Cardiac muscle cell (in vitro differentiated cells and primary cell): Measurements from ENCODE around the gene DNAI4. TPM values are rescaled to one million over a fixed set of nuclear protein-coding genes. Genes with fewer than 3 reads are reported as not detected.

ENCODE experiments used
- DNase-seq, 2 donors: peaks; one replicate each; pipeline versions ENCODE4 v3.0.0 to v3.0.0-alpha.2; 2010 to 2017; ENCODE audit warnings: low read depth in 1 of 2, low spot score in 1 of 2
- H3K27ac ChIP-seq: fragments of 200-600 bp; sonication (generic); 2 replicates; pipeline ENCODE4 v1.5.1; 2016
- H3K27me3 ChIP-seq: fragments of 200-600 bp; sonication (generic); 2 replicates; pipeline ENCODE4 v1.6.0; 2016; ENCODE audit warnings: control low read depth
- H3K36me3 ChIP-seq: fragments of 200-600 bp; sonication (generic); 2 replicates; pipeline ENCODE4 v1.5.1; 2016; ENCODE audit warnings: control low read depth
- H3K4me1 ChIP-seq: fragments of 200-600 bp; sonication (generic); 2 replicates; pipeline ENCODE4 v1.8.1; 2017; ENCODE audit warnings: low read depth, mild to moderate bottlenecking, mixed run types
- H3K4me3 ChIP-seq: fragments of 200-600 bp; sonication (generic); 2 replicates; pipeline ENCODE4 v1.5.1; 2016; ENCODE audit warnings: mild to moderate bottlenecking
- H3K9me3 ChIP-seq: fragments of 200-600 bp; sonication (generic); 2 replicates; pipeline ENCODE4 v1.5.1; 2017; ENCODE audit warnings: low read depth, mild to moderate bottlenecking, control low read depth
- polyA plus RNA-seq: library from polyadenylated mRNA; unstranded; fragments of >200 nt; fragmentation: Nextera tagmentation; extraction: Ambion mirVana; gene quantifications from 2 replicates; pipeline ENCODE4 v1.2.1, GENCODE V29; 2016
- total RNA-seq: library from RNA; depleted of rRNA; stranded (reverse); fragments of >200 nt; gene quantifications from 2 replicates; pipeline ENCODE4 v1.2.3, GENCODE V29; 2016
- TF ChIP-seq, protein P1 (sequence below): IDR thresholded peaks from 2 replicates; pipeline ENCODE4 v1.5.1; 2012; ENCODE audit warnings: low read depth, mild to moderate bottlenecking, low read length

The DNAI4 gene
- total and polyA plus RNA-seq, 2 experiments from 2014 or later = 5.1 to 14.2 TPM

DNA sequence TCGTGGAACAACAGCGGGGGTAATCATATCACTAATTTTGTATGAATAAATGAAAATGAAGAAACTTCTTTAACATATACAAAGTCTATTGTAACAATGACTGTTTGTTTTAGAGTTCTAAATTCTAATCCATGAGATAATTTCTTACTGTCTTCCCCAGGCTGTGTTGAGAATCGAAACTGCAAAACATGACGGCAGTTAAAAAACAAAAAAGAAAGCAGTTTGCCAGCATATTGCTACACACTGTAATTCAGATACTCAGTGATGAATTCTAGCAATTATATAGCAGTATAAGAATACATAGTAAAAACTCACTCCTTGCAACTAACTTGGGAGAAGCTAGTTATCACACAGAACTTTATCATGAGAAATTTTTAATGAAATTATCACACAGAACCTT lies 145.7 kb downstream of the DNAI4 start:
- TF ChIP-seq, protein P1, sequence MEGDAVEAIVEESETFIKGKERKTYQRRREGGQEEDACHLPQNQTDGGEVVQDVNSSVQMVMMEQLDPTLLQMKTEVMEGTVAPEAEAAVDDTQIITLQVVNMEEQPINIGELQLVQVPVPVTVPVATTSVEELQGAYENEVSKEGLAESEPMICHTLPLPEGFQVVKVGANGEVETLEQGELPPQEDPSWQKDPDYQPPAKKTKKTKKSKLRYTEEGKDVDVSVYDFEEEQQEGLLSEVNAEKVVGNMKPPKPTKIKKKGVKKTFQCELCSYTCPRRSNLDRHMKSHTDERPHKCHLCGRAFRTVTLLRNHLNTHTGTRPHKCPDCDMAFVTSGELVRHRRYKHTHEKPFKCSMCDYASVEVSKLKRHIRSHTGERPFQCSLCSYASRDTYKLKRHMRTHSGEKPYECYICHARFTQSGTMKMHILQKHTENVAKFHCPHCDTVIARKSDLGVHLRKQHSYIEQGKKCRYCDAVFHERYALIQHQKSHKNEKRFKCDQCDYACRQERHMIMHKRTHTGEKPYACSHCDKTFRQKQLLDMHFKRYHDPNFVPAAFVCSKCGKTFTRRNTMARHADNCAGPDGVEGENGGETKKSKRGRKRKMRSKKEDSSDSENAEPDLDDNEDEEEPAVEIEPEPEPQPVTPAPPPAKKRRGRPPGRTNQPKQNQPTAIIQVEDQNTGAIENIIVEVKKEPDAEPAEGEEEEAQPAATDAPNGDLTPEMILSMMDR = no peak
- Histone ChIP-seq H3K27ac (no peak overlapping the region), H3K27me3 (no peaks in the 10 kb centered on the region), H3K9me3 (no peaks in the 10 kb centered on the region), H3K4me1 (no peaks in the 10 kb centered on the region), H3K4me3 (no peak overlapping the region), H3K36me3 (no peaks in the 10 kb centered on the region)
- DNase-seq = peak in 1 of 2 donors; percentile 4

DNA sequence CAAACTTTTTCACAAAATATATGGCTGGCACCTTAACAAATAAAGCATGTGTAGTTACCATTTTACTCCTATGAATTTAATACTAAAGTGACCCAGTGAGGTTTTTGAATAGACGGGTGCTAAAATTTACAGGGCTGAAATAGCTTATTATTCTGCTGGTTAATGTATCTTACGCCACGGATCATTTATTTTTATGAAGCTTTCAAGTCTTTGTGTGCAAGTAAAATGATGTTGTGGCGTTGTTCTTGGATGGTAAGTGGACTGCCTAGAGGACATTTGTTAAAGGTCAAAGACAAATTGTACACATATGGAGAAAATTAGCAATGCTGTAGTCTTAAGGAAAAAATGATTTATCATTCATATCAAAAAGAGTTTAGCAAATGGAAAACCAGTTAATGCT lies 146.4 kb downstream of the DNAI4 start:
- no peak for DNase-seq
- Histone ChIP-seq H3K4me1 (no peaks in the 10 kb centered on the region), H3K9me3 (no peaks in the 10 kb centered on the region), H3K27ac (no peak overlapping the region), H3K36me3 (no peaks in the 10 kb centered on the region), H3K27me3 (no peaks in the 10 kb centered on the region), H3K4me3 (no peak overlapping the region)
- TF ChIP-seq, protein P1 = no peak

DNA sequence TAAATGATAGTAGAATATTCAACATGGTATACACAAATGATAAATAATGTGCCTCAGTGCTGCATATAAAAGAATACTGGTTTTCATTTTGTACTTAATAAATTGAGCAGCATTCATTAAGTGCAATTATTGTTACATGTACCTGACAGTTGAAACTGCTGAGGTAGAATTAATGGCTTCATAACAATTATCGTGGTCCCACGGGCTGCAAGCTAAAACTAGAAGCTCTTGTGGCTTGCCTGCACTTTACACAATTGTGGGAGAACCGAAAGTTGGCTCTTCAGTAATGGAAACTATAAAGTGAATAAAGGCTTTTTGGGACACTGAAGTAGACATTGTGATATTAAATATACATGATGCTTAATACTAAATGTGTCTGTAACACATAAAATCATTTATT lies 146.8 kb downstream of the DNAI4 start:
- Histone ChIP-seq H3K4me1 (no peaks in the 10 kb centered on the region), H3K27ac (no peak overlapping the region), H3K4me3 (no peak overlapping the region), H3K27me3 (no peaks in the 10 kb centered on the region), H3K36me3 (no peaks in the 10 kb centered on the region), H3K9me3 (no peaks in the 10 kb centered on the region)
- TF ChIP-seq, protein P1 = no peak
- DNase-seq = no peak

DNA sequence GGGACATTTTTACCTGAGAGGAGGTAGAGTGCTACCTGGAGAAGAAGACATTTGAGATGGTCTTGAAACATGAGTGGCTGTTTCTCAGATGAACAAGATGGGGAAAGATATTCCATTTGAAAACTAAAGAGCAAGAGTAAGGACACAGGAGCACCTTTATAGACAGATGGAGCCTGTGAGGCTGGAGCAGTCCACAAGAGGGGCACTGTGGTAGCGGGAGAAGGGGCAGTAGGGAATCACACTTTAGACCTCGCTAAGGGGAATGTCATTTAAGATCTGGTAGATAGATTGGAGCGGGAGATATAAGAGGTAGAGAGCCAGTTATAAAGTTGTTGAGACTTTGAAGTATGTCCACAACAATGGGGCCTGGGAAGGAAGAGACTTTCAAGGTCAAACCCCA lies 149.0 kb downstream of the DNAI4 start:
- H3K27ac ChIP-seq = no peak overlapping the region
- no peaks in the 10 kb centered on the region for H3K9me3 ChIP-seq
- no peaks in the 10 kb centered on the region for H3K36me3 ChIP-seq
- DNase-seq = no peak
- no peaks in the 10 kb centered on the region for H3K4me1 ChIP-seq
- H3K4me3 ChIP-seq = no peak overlapping the region
- H3K27me3 ChIP-seq = no peaks in the 10 kb centered on the region
- TF ChIP-seq, protein P1 = no peak

DNA sequence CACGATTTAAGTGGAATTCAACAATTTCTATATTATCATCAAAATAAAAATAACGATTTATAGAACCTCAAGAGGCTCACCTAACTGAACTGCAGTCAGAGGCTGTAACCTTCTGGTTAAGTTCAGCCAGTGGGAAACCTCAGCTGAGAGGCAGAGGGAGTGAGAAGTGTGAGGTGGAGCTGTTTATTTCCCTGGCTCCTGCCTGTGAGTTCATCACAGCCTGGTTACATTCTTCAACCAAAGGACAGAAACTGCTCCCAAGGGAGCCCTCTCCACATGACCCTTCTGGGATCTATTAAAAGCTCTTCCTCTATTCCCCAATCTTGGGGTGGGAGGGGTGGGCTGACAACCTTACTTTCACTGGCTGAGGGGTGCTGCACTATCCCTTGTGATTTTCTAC lies 150.2 kb downstream of the DNAI4 start:
- Histone ChIP-seq H3K27me3 (no peaks in the 10 kb centered on the region), H3K4me1 (no peaks in the 10 kb centered on the region), H3K9me3 (no peaks in the 10 kb centered on the region), H3K36me3 (no peaks in the 10 kb centered on the region), H3K4me3 (no peak overlapping the region), H3K27ac (no peak overlapping the region)
- TF ChIP-seq, protein P1 = no peak
- DNase-seq = no peak

DNA sequence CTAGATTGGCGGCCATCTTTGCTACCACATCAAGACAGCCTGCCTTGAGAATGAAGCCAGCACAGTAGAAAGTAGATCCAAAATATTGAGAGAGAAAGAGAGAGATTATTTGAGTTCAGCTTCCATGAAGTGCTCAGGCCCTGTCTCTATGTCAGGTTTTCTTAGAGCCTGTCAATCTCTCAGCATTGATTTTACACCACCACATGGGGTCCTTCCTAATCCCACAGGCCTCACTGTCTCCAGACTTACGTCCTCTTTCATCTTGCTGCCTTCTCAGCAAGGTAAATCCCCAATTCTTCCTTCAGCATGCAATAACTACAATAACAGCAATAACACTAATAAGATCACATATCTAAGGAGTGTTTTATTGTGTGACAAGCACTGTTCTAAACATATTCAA lies 151.4 kb downstream of the DNAI4 start:
- no peak overlapping the region for H3K27ac ChIP-seq
- no peaks in the 10 kb centered on the region for H3K4me1 ChIP-seq
- DNase-seq = no peak
- no peaks in the 10 kb centered on the region for H3K36me3 ChIP-seq
- no peak overlapping the region for H3K4me3 ChIP-seq
- TF ChIP-seq, protein P1 = no peak
- no peaks in the 10 kb centered on the region for H3K27me3 ChIP-seq
- H3K9me3 ChIP-seq = no peaks in the 10 kb centered on the region
